ENCODE measurements around the gene RANBP3. TPM values are rescaled to one million over a fixed set of nuclear protein-coding genes. Genes with fewer than 3 reads are reported as not detected.
A peak's percentile ranks its signal among the peaks of the same experiment; 100 is the strongest.

RANBP3 gene
- total and polyA plus RNA-seq, 4 donors = 33.6 to 67.7 (median 54.9) TPM

- WGBS, 2 donors = 57 to 70% methylated on average over 15 of the region's 15 CpGs
- Histone ChIP-seq H3K27me3 (ENCODE audit: control insufficient read depth in 3 of 3, insufficient read depth in 3 of 3, low read length in 2 of 3) (peaks cover 0 to 5% (median 2%) of the 10 kb centered on the region in 3 donors), H3K27ac (ENCODE audit: low read depth in 1 of 2, low read length in 1 of 2) (no peak overlapping the region), H3K4me1 (ENCODE audit: control insufficient read depth in 5 of 5, insufficient read depth in 5 of 5, low read length in 5 of 5) (peaks cover 0 to 9% (median 5%) of the 10 kb centered on the region in 5 donors), H3K9ac (ENCODE audit: insufficient read depth in 1 of 2, low read length in 2 of 2) (no peak overlapping the region), H3K9me3 (ENCODE audit: control insufficient read depth in 4 of 4, insufficient read depth in 3 of 4, low read length in 3 of 4) (no peaks in the 10 kb centered on the region), H3K4me3 (no peak overlapping the region), H3K36me3 (ENCODE audit: control insufficient read depth in 4 of 4, insufficient read depth in 4 of 4, low read length in 4 of 4) (peaks cover 3 to 31% (median 8%) of the 10 kb centered on the region in 4 donors)
- DNase-seq (no peak), ATAC-seq (ENCODE audit: insufficient read depth, low FRiP score) (no peak)
- TF ChIP-seq, protein P1, sequence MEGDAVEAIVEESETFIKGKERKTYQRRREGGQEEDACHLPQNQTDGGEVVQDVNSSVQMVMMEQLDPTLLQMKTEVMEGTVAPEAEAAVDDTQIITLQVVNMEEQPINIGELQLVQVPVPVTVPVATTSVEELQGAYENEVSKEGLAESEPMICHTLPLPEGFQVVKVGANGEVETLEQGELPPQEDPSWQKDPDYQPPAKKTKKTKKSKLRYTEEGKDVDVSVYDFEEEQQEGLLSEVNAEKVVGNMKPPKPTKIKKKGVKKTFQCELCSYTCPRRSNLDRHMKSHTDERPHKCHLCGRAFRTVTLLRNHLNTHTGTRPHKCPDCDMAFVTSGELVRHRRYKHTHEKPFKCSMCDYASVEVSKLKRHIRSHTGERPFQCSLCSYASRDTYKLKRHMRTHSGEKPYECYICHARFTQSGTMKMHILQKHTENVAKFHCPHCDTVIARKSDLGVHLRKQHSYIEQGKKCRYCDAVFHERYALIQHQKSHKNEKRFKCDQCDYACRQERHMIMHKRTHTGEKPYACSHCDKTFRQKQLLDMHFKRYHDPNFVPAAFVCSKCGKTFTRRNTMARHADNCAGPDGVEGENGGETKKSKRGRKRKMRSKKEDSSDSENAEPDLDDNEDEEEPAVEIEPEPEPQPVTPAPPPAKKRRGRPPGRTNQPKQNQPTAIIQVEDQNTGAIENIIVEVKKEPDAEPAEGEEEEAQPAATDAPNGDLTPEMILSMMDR (IDR thresholded peaks at IDR 0.05; ENCODE audit: control extremely low read depth, extremely low read depth) = no peak
Measured at GRCh38 chr19:5892772-5893275, 85.1 kb downstream of the RANBP3 start.

- no peak overlapping the region for H3K27ac ChIP-seq (ENCODE audit: low read depth in 1 of 2, low read length in 1 of 2)
- H3K36me3 ChIP-seq (ENCODE audit: control insufficient read depth in 4 of 4, insufficient read depth in 4 of 4, low read length in 4 of 4) = peaks cover 3 to 29% (median 8%) of the 10 kb centered on the region in 4 donors
- ATAC-seq (ENCODE audit: insufficient read depth, low FRiP score) = peak; percentile 50
- H3K9me3 ChIP-seq (ENCODE audit: control insufficient read depth in 4 of 4, insufficient read depth in 3 of 4, low read length in 3 of 4) = no peaks in the 10 kb centered on the region
- H3K9ac ChIP-seq (ENCODE audit: insufficient read depth in 1 of 2, low read length in 2 of 2) = no peak overlapping the region
- peaks cover 0 to 5% (median 2%) of the 10 kb centered on the region in 3 donors for H3K27me3 ChIP-seq (ENCODE audit: control insufficient read depth in 3 of 3, insufficient read depth in 3 of 3, low read length in 2 of 3)
- WGBS, 2 donors = 9 to 15% methylated on average over 48 of the region's 48 CpGs
- H3K4me1 ChIP-seq (ENCODE audit: control insufficient read depth in 5 of 5, insufficient read depth in 5 of 5, low read length in 5 of 5) = peaks cover 0 to 9% (median 5%) of the 10 kb centered on the region in 5 donors
- peak; percentile 45 to 62 (median 57) for DNase-seq
- H3K4me3 ChIP-seq = no peak overlapping the region
- TF ChIP-seq, protein P1 (IDR thresholded peaks at IDR 0.05; ENCODE audit: control extremely low read depth, extremely low read depth) = peak; percentile 48
Measured at GRCh38 chr19:5891938-5892771, 85.8 kb downstream of the RANBP3 start.

DNA sequence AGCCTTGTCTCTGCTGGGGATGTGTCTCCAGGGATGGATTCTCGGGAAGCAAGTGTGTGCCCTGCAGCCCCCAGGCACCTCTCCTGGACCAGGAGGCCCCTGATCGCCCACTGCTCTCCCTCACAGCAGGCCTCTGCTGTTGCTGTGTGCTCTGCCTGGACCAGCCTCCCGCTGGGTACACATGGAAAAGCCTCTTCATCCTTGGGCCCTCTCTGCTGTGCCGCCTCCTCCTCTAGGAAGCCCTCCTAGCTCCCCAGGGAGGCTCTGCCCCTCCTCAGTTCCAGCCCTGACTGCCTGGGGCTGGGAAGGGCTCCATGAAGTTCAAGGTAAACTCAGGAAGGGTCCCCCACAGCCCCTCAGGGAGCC lies 86.4 kb downstream of the RANBP3 start:
- 56 to 63% methylated on average over 4 of the region's 4 CpGs for WGBS, 2 donors
- no peak for ATAC-seq (ENCODE audit: insufficient read depth, low FRiP score)
- Histone ChIP-seq H3K27me3 (ENCODE audit: control insufficient read depth in 3 of 3, insufficient read depth in 3 of 3, low read length in 2 of 3) (peaks cover 0 to 5% (median 2%) of the 10 kb centered on the region in 3 donors), H3K9ac (ENCODE audit: insufficient read depth in 1 of 2, low read length in 2 of 2) (no peak overlapping the region), H3K27ac (ENCODE audit: low read depth in 1 of 2, low read length in 1 of 2) (no peak overlapping the region), H3K4me1 (ENCODE audit: control insufficient read depth in 5 of 5, insufficient read depth in 5 of 5, low read length in 5 of 5) (peaks cover 0 to 9% (median 5%) of the 10 kb centered on the region in 5 donors), H3K4me3 (no peak overlapping the region), H3K9me3 (ENCODE audit: control insufficient read depth in 4 of 4, insufficient read depth in 3 of 4, low read length in 3 of 4) (no peaks in the 10 kb centered on the region), H3K36me3 (ENCODE audit: control insufficient read depth in 4 of 4, insufficient read depth in 4 of 4, low read length in 4 of 4) (peaks cover 2 to 28% (median 8%) of the 10 kb centered on the region in 4 donors)
- TF ChIP-seq, protein P1 (IDR thresholded peaks at IDR 0.05; ENCODE audit: control extremely low read depth, extremely low read depth) = no peak
- DNase-seq = no peak

Measured in lung (tissue), 12 donors.